ENCODE data around the gene POLR1G.
"Not testable (repeated sequence)": the region's sequence is repeated elsewhere in the genome, so short reads cannot be mapped to it uniquely, and the experiment has no call there.

POLR1G gene

GRCh38 chr19:45400192-45400591 is 6.3 kb upstream of the POLR1G start:
- DNase-seq, result no peak

DNA sequence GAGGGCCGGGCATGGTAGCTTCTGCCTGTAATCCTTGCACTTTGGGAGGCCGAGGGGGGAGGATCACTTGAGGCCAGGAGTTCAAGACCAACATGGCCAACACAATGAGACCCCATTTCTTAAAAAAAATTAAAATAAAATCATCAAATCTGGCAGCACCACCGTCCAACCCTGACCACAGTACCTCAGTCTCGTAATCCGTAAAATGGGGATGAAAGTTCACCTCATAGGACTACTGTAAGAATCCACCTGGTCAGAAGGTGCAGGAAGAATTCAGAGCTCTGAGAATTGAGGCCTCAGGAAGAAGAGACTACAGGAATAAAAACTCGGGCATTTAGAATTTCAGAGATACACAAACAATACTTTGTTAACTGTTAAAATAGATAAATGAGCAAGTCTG is 4.6 kb upstream of the POLR1G start:
- no peak for DNase-seq

- DNase-seq, result no peak
Observed at GRCh38 chr19:45402298-45403061, 4.0 kb upstream of the POLR1G start.

DNA sequence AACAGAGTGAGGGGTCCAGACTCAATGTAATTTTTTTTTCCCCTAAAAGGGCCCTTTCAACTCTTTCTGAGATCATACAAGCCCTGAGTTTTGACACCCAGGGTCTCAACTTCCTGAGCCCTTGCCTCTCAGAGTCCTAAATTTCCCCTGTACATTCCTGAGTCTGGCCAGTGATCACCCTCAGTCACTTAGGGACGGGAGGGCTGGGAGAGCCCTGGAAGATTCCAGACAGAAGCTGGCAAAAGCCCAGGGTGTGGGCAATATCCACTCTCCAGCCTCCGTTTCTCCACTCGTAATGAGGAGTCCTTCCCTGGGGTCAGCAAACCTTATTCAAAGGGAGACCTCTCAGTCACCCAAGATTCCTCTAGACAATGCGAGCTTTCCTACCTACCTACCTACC is 3.2 kb upstream of the POLR1G start:
- DNase-seq, result no peak

GRCh38 chr19:45403781-45404556 is 2.5 kb upstream of the POLR1G start:
- no peak for DNase-seq

GRCh38 chr19:45404557-45405434 is 1.6 kb upstream of the POLR1G start, which contains the start of gene PPP1R13L:
PPP1R13L (minus strand) TSS chr19:45405069; CDS start chr19:45398318, 6,751 bp downstream.
- no peak for DNase-seq

- DNase-seq, result peak; percentile 85 to 86
Observed at GRCh38 chr19:45405435-45406225, 814 bp upstream of the POLR1G start.

GRCh38 chr19:45407091-45407375 is 589 bp downstream of the POLR1G start:
- no peak for DNase-seq

GRCh38 chr19:45407585-45407984 is 1.1 kb downstream of the POLR1G start:
- DNase-seq, result not testable (repeated sequence)

DNA sequence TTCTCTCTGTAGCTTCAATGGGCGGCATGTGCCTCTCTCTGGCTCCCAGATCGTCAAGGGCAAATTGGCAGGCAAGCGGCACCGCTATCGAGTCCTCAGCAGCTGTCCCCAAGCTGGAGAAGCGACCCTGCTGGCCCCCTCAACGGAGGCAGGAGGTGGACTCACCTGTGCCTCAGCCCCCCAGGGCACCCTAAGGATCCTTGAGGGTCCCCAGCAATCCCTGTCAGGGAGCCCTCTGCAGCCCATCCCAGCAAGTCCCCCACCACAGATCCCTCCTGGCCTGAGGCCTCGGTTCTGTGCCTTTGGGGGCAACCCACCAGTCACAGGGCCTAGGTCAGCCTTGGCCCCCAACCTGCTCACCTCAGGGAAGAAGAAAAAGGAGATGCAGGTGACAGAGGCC is 1.7 kb downstream of the POLR1G start:
- no peak for DNase-seq

DNA sequence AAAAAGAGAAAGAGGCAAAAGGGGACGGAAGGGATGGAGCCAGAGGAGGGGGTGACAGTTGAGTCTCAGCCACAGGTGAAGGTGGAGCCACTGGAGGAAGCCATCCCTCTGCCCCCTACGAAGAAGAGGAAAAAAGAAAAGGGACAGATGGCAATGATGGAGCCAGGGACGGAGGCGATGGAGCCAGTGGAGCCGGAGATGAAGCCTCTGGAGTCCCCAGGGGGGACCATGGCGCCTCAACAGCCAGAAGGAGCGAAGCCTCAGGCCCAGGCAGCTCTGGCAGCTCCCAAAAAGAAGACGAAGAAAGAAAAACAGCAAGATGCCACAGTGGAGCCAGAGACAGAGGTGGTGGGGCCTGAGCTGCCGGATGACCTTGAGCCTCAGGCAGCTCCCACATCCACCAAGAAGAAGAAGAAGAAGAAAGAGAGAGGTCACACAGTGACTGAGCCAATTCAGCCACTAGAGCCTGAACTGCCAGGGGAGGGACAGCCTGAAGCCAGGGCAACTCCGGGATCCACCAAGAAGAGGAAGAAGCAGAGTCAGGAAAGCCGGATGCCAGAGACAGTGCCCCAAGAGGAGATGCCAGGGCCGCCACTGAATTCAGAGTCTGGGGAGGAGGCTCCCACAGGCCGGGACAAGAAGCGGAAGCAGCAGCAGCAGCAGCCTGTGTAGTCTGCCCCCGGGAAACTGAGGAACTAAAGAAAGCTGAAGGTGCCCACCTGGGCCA is 2.5 kb downstream of the POLR1G start:
- no peak for DNase-seq

DNA sequence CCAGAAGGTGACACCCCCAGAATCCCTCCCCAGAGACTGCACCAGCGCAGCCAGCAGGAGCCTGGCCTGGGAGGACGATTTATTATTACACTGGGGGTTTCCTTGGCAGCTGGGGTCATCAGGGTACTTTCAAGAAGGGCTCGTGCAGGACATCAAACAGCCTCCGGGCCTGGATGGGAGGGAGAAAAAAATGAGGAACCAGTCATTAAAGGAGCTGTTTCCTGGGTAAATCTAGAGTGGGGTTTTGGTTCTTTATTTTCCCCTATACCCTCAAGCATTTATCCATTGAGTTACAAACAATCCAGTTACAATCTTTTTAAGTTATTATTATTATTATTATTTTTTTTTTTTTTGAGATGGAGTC is 3.1 kb downstream of the POLR1G start:
- DNase-seq, result no peak

DNA sequence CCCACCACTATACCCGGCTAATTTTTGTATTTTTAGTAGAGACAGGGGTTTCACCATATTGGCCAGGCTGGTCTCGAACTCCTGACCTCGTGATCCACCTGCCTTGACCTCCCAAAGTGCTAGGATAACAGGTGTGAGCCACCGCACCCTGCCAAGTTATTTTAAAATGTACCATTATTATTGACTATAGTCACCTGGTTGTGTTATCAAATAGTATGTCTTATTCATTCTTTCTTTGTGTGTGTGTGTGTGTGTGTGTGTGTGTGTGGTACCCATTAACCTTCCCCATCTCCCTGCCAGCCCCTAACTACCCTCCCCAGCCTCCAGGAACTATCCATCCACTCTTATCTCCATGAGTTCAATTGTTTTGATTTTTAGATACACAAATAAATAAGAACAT is 3.9 kb downstream of the POLR1G start:
- DNase-seq, result not testable (repeated sequence)

DNA sequence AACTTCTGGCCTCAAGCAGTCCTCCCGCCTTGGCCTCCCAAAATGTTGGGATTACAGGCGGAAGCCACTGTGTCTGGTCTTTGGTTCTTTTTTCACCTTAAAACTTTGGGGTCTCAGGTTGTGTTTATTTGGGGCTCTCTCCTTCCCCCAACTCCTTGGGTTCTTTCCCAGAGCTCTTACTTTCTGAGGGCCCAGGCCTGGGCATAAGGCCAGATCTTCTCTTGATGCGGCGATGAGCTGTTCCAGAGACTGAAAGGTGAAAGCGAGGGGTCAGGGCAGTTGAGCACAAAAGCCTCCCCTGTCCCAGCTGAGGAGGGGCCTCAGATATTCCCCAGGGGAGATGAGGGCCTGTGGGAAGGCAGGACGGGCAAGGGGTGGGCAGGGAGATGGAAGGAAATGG is 7.1 kb downstream of the POLR1G start:
- no peak for DNase-seq

DNA sequence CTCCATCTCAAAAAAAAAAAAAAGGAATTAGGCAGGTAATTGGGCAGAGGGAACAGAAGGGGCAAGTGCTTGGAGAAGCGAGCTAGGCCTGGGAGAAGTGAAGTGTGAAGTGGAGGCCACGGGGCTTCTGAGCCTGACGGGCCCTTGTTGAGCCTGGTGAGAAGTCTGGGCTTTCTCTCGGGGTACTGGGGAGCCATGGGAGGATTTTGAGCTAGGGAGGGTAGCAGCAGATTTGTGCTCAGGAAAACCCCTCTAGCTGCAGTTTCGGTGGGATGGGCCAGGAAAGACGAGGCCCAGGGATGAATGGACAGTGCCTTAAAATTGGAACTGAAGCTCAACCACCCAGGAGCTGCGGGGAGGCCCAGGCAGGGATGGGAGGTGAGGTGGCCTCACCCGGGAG is 8.0 kb downstream of the POLR1G start:
- no peak for DNase-seq

DNA sequence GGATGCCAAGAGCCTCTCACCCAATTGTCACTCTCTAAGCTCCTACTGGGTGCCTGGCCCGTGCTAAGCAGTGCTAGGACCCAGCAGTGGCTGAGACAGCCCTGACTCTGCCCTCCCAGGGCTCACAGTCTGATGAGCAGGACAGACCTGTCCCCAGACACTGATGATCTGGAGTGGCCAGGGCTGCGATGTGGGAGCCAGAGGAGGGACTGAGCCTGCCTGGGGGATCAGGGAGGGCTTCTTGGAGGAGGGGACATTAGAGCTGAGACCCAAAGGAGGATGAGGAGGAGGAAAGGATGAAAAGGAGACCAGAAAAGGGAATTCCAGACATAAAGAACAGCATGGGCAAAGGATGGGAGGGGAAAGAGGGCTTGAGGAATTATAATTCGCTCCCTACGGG is 10.7 kb downstream of the POLR1G start:
- no peak for DNase-seq

DNA sequence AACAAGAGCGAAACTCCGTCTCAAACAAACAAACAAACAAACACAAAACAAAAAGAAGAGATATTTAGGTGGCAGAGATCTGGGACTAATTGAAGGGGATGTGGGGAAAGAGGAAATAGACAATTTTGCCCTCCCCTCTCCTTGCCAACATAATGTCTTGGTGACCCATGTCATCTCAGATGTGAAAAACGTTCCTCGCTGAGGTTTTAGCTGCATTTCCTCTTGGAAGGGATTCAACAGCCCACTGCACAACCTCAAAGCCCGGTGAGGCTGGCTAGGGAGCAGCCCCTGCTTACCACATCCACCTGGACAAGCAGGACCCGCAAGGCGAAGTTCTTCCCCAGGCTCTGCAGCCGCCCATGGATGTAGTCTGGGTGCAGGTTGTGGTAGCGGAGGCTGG is 12.4 kb downstream of the POLR1G start:
- DNase-seq, result no peak

- DNase-seq, result peak in 1 of 2 donors; percentile 39
Observed at GRCh38 chr19:45419396-45419795, 13.0 kb downstream of the POLR1G start.

GRCh38 chr19:45419895-45420294 is 13.5 kb downstream of the POLR1G start:
- no peak for DNase-seq

DNA sequence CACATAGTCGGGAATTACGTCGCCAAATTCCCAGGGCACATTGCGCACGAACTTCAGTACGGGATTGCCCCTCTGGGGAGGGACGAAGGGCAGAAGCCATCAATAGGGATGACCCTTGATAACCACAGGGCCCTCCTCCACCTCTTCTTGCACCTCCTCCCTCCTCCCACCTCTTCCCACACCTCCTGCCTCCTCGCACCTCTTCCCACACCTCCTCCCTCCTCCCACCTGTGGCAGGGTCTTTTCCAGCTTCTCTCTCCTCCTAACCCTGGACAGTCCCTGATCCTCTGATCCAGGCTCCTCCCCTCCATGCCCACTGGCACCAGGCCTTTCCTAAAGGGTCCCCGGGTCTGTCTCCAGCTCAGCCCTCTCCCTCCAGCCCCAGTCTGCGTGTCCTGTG is 13.9 kb downstream of the POLR1G start:
- DNase-seq, result no peak

GRCh38 chr19:45420871-45421270 is 14.4 kb downstream of the POLR1G start:
- no peak for DNase-seq

DNA sequence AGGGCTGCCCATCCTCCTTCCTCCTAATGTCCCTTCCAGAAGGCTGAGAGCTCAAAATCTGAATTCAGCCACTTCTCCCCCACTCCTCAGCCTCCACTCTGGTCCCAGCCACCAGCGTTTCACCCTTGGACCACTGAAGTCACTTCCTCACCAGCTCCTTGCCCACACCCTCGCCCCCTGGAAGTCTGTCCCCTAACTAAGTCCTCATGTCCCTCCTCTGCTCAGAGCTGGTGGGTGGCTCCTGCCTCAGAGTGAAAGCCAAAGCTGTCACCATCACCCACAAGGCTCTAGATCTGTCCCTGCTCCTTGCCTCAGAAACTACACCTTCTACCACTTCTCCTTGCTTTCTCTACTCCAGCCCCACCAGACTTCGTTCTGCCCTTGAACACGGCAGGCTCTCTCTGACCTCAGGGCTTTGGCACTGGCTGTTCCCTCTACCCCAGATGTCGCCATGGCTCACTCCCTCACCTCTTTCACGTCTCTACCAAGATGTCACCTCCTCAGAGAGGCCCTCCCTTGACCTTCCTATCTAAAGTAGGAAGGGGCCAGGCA is 15.6 kb downstream of the POLR1G start:
- no peak for DNase-seq
